Iris pigment epithelial cell (primary cell): Measurements from ENCODE around the gene PEG3.
"Not testable (repeated sequence)": the region's sequence is repeated elsewhere in the genome, so short reads cannot be mapped to it uniquely, and the experiment has no call there.

Experiments used
- DNase-seq: peaks from one replicate; pipeline ENCODE4 v3.0.0-alpha.2; 2011; ENCODE audit warnings: low read depth

PEG3 gene

GRCh38 chr19:56840451-56841192, at the start of gene PEG3, which contains the start of gene ZIM2:
PEG3 (minus strand) TSS chr19:56840726; CDS start chr19:56824655, 16,071 bp downstream.
ZIM2 (minus strand) TSS chr19:56840726; CDS start chr19:56824277, 16,449 bp downstream.
- no peak for DNase-seq

- no peak for DNase-seq
Observed at GRCh38 chr19:56885173-56885985, 44.9 kb upstream of the PEG3 start.

- no peak for DNase-seq
Observed at GRCh38 chr19:56884441-56884840, 43.9 kb upstream of the PEG3 start.

GRCh38 chr19:56880592-56881190, 40.2 kb upstream of the PEG3 start:
- DNase-seq: no peak

- DNase-seq: no peak
Observed at GRCh38 chr19:56877069-56877715, 36.7 kb upstream of the PEG3 start.

GRCh38 chr19:56875717-56876116, 35.2 kb upstream of the PEG3 start:
- DNase-seq: no peak

- DNase-seq: no peak
Observed at GRCh38 chr19:56874530-56874929, 34.0 kb upstream of the PEG3 start.

- DNase-seq: no peak
Observed at GRCh38 chr19:56873493-56873892, 33.0 kb upstream of the PEG3 start.

GRCh38 chr19:56869886-56870285, 29.4 kb upstream of the PEG3 start:
- DNase-seq: no peak

- DNase-seq: no peak
Observed at GRCh38 chr19:56868446-56868845, 27.9 kb upstream of the PEG3 start.

- DNase-seq: no peak
Observed at GRCh38 chr19:56866538-56866937, 26.0 kb upstream of the PEG3 start.

- no peak for DNase-seq
Observed at GRCh38 chr19:56864443-56865125, 24.1 kb upstream of the PEG3 start.

- DNase-seq: no peak
Observed at GRCh38 chr19:56862741-56863140, 22.2 kb upstream of the PEG3 start.

- not testable (repeated sequence) for DNase-seq
Observed at GRCh38 chr19:56860409-56860808, 19.9 kb upstream of the PEG3 start.

GRCh38 chr19:56858026-56858425, 17.5 kb upstream of the PEG3 start:
- DNase-seq: no peak

GRCh38 chr19:56856822-56857221, 16.3 kb upstream of the PEG3 start:
- DNase-seq: no peak

- not testable (repeated sequence) for DNase-seq
Observed at GRCh38 chr19:56852361-56852760, 11.8 kb upstream of the PEG3 start.

GRCh38 chr19:56848166-56848565, 7.6 kb upstream of the PEG3 start:
- DNase-seq: no peak

- DNase-seq: no peak
Observed at GRCh38 chr19:56842412-56842811, 1.9 kb upstream of the PEG3 start.

GRCh38 chr19:56841193-56841543, 642 bp upstream of the PEG3 start:
- no peak for DNase-seq

GRCh38 chr19:56839652-56840450, 675 bp downstream of the PEG3 start:
- peak; percentile 64 for DNase-seq
